PC-9 (cell line): ENCODE data around the gene ZSCAN10.
A peak's percentile ranks its signal among the peaks of the same experiment; 100 is the strongest.

Source experiments
- EZH2 ChIP-seq: fragments of 200-600 bp; sonication (generic); IDR thresholded peaks from 2 replicates; pipeline ENCODE4 v1.8.0; 2017; ENCODE audit warnings: antibody characterized with exemption, low read depth
- TF ChIP-seq, protein P1 (sequence below): fragments of 200-600 bp; sonication (generic); conservative IDR thresholded peaks from 2 replicates; pipeline ENCODE4 v1.6.1; 2017; ENCODE audit warnings: mixed run types, antibody characterized with exemption, mild to moderate bottlenecking, moderate library complexity

DNA sequence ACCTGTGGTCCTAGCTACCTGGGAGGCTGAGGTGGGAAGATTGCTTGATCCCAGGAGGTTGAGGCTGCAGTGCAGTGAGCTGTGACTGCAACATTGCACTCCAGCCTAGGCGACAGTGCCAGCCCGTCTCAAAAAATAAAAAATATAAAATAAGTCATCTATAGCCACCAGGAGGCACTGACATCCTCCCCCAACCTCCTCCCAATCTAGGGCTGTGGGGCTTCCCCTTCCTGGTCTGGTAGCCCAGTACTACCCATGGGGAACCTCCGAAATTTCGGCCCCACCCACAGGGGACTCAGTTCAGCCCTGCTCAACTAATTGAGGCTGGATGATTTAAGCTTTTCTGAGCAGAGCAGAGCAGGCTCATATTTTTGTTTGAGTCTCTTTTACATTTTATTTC lies 3.2 kb downstream of the ZSCAN10 start:
- TF ChIP-seq, protein P1, sequence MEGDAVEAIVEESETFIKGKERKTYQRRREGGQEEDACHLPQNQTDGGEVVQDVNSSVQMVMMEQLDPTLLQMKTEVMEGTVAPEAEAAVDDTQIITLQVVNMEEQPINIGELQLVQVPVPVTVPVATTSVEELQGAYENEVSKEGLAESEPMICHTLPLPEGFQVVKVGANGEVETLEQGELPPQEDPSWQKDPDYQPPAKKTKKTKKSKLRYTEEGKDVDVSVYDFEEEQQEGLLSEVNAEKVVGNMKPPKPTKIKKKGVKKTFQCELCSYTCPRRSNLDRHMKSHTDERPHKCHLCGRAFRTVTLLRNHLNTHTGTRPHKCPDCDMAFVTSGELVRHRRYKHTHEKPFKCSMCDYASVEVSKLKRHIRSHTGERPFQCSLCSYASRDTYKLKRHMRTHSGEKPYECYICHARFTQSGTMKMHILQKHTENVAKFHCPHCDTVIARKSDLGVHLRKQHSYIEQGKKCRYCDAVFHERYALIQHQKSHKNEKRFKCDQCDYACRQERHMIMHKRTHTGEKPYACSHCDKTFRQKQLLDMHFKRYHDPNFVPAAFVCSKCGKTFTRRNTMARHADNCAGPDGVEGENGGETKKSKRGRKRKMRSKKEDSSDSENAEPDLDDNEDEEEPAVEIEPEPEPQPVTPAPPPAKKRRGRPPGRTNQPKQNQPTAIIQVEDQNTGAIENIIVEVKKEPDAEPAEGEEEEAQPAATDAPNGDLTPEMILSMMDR: peak; percentile 37; the same call in 1 of the 2 replicates
- TF ChIP-seq EZH2: no peak
